ENCODE data around the gene RNF223. TPM values are rescaled to one million over a fixed set of nuclear protein-coding genes. Genes with fewer than 3 reads are reported as not detected.

The RNF223 gene
- total and polyA plus RNA-seq, 2 of the 8 experiments (the other 6 are each of a cell fraction or from before 2014, with no cell fraction given) = not detected

DNA sequence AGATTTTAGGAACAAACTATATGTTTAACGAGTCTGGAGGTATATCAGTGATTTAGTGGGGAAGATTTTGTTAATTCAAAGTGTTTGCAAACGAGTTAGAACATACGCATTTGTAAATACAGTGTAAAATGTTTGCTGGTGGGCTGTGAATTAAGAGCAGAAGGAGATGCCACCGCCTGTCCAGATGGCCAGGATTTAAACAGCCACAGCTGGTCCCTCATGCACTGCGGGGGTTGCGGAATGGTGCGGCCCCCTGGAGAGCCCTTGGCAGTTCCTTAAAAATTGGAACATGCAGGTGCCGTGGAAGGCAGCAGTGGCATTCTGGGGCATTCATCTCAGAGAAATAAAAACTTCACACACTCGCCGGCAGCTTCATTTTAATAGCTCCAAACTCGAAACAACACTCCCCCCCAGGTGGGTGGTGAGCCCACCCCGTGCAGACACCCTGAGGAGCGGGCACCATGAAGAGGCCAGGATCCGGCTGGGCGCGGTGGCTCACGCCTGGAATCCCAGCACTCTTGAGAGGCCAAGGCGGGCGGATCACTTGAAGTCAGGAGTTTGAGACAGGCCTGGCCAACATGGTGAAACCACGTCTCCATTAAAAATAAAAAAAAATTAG, 45.3 kb upstream of the RNF223 start (continued):
- TF ChIP-seq GTF2F1 (IDR thresholded peaks at IDR 0.05; ENCODE audit: borderline replicate concordance, low read depth, low read length) = no peak
- TF ChIP-seq POLR2A (IDR thresholded peaks at IDR 0.05; ENCODE audit: control extremely low read depth in 1 of 2, low read depth in 2 of 2, low read length in 2 of 2) = no peak
- no peak for TF ChIP-seq SIRT6 (IDR thresholded peaks at IDR 0.05; ENCODE audit: low read length)
- no peak for TF ChIP-seq NRF1 (IDR thresholded peaks at IDR 0.05; ENCODE audit: low read depth, low read length)
- TF ChIP-seq POLR2AphosphoS5 (IDR thresholded peaks at IDR 0.05; ENCODE audit: low read depth, low read length) = no peak
- TF ChIP-seq SIX5 (IDR thresholded peaks at IDR 0.05; ENCODE audit: low read depth, low read length) = no peak
- TF ChIP-seq, protein P1, sequence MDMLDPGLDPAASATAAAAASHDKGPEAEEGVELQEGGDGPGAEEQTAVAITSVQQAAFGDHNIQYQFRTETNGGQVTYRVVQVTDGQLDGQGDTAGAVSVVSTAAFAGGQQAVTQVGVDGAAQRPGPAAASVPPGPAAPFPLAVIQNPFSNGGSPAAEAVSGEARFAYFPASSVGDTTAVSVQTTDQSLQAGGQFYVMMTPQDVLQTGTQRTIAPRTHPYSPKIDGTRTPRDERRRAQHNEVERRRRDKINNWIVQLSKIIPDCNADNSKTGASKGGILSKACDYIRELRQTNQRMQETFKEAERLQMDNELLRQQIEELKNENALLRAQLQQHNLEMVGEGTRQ (IDR thresholded peaks at IDR 0.05; ENCODE audit: low read length) = no peak
- no peak for TF ChIP-seq TBP (IDR thresholded peaks at IDR 0.05; ENCODE audit: low read depth, low read length)

All from H1 (cell line).